Trophoblast cell (in vitro differentiated cells and primary cell): ENCODE data around the gene HGFAC.

Source experiments
- DNase-seq, 2 donors: peaks; one replicate each; pipeline ENCODE4 v3.0.0-alpha.2; 2016
- H2AFZ ChIP-seq: 2 replicates; pipeline ENCODE4 v1.6.1; 2013; ENCODE audit warnings: low read length, moderate library complexity, mild to moderate bottlenecking; ENCODE audit not compliant: insufficient read depth, poor library complexity
- H2AK5ac ChIP-seq: 2 replicates; pipeline ENCODE4 v1.6.1; 2013; ENCODE audit warnings: mild to moderate bottlenecking, low read length
- H2BK120ac ChIP-seq: 2 replicates; pipeline ENCODE4 v1.6.1; 2013; ENCODE audit warnings: low read length, mild to moderate bottlenecking, moderate library complexity; ENCODE audit not compliant: insufficient read depth, poor library complexity
- H2BK12ac ChIP-seq: 2 replicates; pipeline ENCODE4 v1.6.1; 2013; ENCODE audit warnings: mild to moderate bottlenecking, low read length, moderate library complexity
- H2BK5ac ChIP-seq: 2 replicates; pipeline ENCODE4 v1.6.1; 2013; ENCODE audit warnings: low read length, low read depth, moderate library complexity, mild to moderate bottlenecking; ENCODE audit not compliant: poor library complexity
- H3K14ac ChIP-seq: 2 replicates; pipeline ENCODE4 v1.6.1; 2013; ENCODE audit warnings: mild to moderate bottlenecking, low read length
- H3K18ac ChIP-seq: 2 replicates; pipeline ENCODE4 v1.6.1; 2013; ENCODE audit warnings: mild to moderate bottlenecking, low read length
- H3K23ac ChIP-seq: 2 replicates; pipeline ENCODE4 v1.6.1; 2013; ENCODE audit warnings: low read length
- H3K27ac ChIP-seq: 2 replicates; pipeline ENCODE4 v1.5.1; 2013; ENCODE audit warnings: low read depth, mild to moderate bottlenecking, inconsistent platforms, low read length, moderate library complexity
- H3K27me3 ChIP-seq: 2 replicates; pipeline ENCODE4 v1.6.1; 2013; ENCODE audit warnings: inconsistent platforms, mild to moderate bottlenecking, low read length, moderate library complexity; ENCODE audit not compliant: insufficient read depth
- H3K36me3 ChIP-seq, 2 experiments: 1 replicate in 1 of 2; 2 replicates in 1 of 2; pipeline ENCODE4 v1.6.1; 2013; ENCODE audit warnings: low read length in 2 of 2, mild to moderate bottlenecking in 2 of 2, moderate library complexity in 1 of 2; ENCODE audit not compliant: insufficient read depth in 2 of 2, control insufficient read depth in 1 of 2
- H3K4ac ChIP-seq: 2 replicates; pipeline ENCODE4 v1.6.1; 2013; ENCODE audit warnings: low read depth, mild to moderate bottlenecking, low read length, moderate library complexity
- H3K4me1 ChIP-seq, 2 experiments: 1 replicate in 1 of 2; 2 replicates in 1 of 2; pipeline ENCODE4 v1.6.1; 2013; ENCODE audit warnings: low read length in 2 of 2, mild to moderate bottlenecking in 2 of 2, moderate library complexity in 1 of 2; ENCODE audit not compliant: insufficient read depth in 2 of 2, control insufficient read depth in 1 of 2
- H3K4me2 ChIP-seq: 2 replicates; pipeline ENCODE4 v1.6.1; 2013; ENCODE audit warnings: inconsistent platforms, mild to moderate bottlenecking, low read length, moderate library complexity
- H3K4me3 ChIP-seq: 2 replicates; pipeline ENCODE4 v1.5.1; 2013; ENCODE audit warnings: mild to moderate bottlenecking, low read depth, low read length, inconsistent platforms
- H3K79me1 ChIP-seq: one replicate; pipeline ENCODE4 v1.6.1; 2013; ENCODE audit warnings: low read length
- H3K79me2 ChIP-seq: 2 replicates; pipeline ENCODE4 v1.6.1; 2013; ENCODE audit warnings: low read length, mild to moderate bottlenecking; ENCODE audit not compliant: control insufficient read depth, insufficient read depth, poor library complexity
- H3K9ac ChIP-seq: 2 replicates; pipeline ENCODE4 v1.6.1; 2013; ENCODE audit warnings: mild to moderate bottlenecking, low read length
- H3K9me3 ChIP-seq: 2 replicates; pipeline ENCODE4 v1.6.1; 2013; ENCODE audit warnings: low read depth, mild to moderate bottlenecking, control low read depth, inconsistent platforms, low read length; ENCODE audit not compliant: insufficient read depth
- H4K12ac ChIP-seq: 2 replicates; pipeline ENCODE4 v1.6.1; 2013; ENCODE audit warnings: low read depth, mild to moderate bottlenecking, low read length, moderate library complexity
- H4K8ac ChIP-seq: 2 replicates; pipeline ENCODE4 v1.6.1; 2013; ENCODE audit warnings: low read depth, mild to moderate bottlenecking, low read length, moderate library complexity
- H4K91ac ChIP-seq: one replicate; pipeline ENCODE4 v1.6.1; 2013; ENCODE audit warnings: low read depth, mild to moderate bottlenecking, low read length, moderate library complexity
- WGBS: extraction: QIAGEN DNeasy Blood & Tissue Kit; methylation state at CpG from one replicate; pipeline ENCODE4 v1.1.7; 2013; ENCODE audit warnings: missing lambda C conversion rate; ENCODE audit not compliant: insufficient read length, insufficient coverage; ENCODE audit errors: extremely low coverage; 5-methylcytosine and 5-hydroxymethylcytosine counted together

The HGFAC gene

DNA sequence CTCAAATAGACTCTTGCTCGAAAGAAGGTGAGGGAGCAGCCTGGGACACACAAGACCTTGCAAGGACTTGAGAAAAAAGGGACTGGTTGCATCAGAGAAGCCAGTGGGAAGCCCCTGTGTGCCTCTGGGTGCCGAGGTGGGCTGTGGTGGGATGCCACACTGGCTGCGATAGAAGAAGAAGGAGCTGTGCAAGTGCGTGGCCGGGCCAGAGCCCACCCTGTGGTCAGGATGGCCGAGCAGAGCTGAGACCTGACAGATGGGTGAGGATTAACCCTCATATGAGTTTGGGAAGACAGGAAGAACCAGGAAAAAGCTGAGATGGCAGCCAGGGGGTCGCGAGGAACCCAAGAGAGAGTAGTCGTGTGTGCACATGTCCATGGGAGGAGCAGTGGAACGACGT is 44.6 kb upstream of the HGFAC start:
- H3K9ac ChIP-seq: no peak overlapping the region
- WGBS: no CpG with 5 or more reads among the region's 11 CpGs
- H3K14ac ChIP-seq: no peak overlapping the region
- no peak overlapping the region for H2BK5ac ChIP-seq
- no peak overlapping the region for H2AK5ac ChIP-seq
- no peaks in the 10 kb centered on the region for H3K4me1 ChIP-seq
- H2BK120ac ChIP-seq: no peak overlapping the region
- no peaks in the 10 kb centered on the region for H3K79me1 ChIP-seq
- H3K79me2 ChIP-seq: no peaks in the 10 kb centered on the region
- no peak for DNase-seq
- no peak overlapping the region for H3K4ac ChIP-seq
- H3K9me3 ChIP-seq: no peaks in the 10 kb centered on the region
- H3K4me2 ChIP-seq: no peak overlapping the region
- no peaks in the 10 kb centered on the region for H3K36me3 ChIP-seq
- no peak overlapping the region for H3K4me3 ChIP-seq
- no peaks in the 10 kb centered on the region for H3K27me3 ChIP-seq
- H3K18ac ChIP-seq: no peak overlapping the region
- no peak overlapping the region for H2AFZ ChIP-seq
- H4K91ac ChIP-seq: no peak overlapping the region
- no peak overlapping the region for H4K8ac ChIP-seq
- no peak overlapping the region for H4K12ac ChIP-seq
- H3K27ac ChIP-seq: no peak overlapping the region
- no peak overlapping the region for H2BK12ac ChIP-seq
- no peak overlapping the region for H3K23ac ChIP-seq

DNA sequence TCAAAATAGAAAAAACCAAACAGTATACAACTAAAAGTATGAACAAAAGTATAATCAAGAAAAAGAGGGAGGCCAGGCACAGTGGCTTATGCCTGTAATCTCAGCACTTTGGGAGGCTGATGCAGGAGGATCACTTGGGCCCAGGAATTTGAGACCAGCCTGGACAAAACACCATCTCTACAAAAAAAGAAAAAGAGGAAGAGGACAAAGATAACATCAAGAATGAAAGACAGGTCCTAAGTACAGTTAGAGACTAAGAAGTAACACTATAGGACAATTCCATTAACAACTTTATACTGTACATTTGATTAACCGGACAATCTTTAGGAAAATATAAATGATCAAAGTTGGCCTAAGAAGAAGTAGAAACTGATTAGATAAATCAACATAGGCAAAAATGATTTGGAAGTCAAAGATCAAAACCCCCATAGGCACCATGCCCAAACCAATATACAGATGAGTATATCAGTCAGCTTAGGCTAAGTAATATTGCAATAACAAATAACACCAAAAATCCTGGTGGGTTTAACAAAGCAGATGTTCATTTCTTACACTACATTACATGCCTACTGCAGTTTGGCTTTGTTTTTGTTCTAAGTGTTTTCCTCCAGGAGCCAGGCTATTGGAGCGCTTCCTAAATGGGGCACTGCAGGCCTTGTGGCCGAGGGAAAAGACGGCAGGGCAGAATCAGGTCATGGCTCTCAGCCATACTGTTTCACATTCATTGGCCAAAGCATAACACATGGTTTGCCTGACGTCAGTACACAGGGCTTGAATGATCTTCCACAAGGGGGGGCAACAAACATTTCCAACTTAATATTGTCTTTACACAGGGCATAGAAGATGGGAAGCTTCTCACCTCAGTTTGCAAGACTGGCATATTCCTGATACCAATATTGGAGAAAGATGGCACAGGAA is 42.2 kb upstream of the HGFAC start:
- no peak for DNase-seq
- Histone ChIP-seq H2AFZ (no peak overlapping the region), H3K4ac (no peak overlapping the region), H3K4me3 (no peak overlapping the region), H3K79me2 (no peaks in the 10 kb centered on the region), H4K91ac (no peak overlapping the region), H3K23ac (no peak overlapping the region), H3K18ac (no peak overlapping the region), H3K79me1 (no peaks in the 10 kb centered on the region), H3K4me1 (no peaks in the 10 kb centered on the region), H3K27ac (no peak overlapping the region), H4K8ac (no peak overlapping the region), H3K36me3 (no peaks in the 10 kb centered on the region), H2BK120ac (no peak overlapping the region), H4K12ac (no peak overlapping the region), H3K9ac (no peak overlapping the region), H2BK12ac (no peak overlapping the region), H3K27me3 (no peaks in the 10 kb centered on the region), H3K4me2 (no peak overlapping the region), H3K14ac (no peak overlapping the region), H3K9me3 (peaks cover 6% of the 10 kb centered on the region), H2BK5ac (no peak overlapping the region), H2AK5ac (no peak overlapping the region)
- WGBS: no CpG with 5 or more reads among the region's 5 CpGs

DNA sequence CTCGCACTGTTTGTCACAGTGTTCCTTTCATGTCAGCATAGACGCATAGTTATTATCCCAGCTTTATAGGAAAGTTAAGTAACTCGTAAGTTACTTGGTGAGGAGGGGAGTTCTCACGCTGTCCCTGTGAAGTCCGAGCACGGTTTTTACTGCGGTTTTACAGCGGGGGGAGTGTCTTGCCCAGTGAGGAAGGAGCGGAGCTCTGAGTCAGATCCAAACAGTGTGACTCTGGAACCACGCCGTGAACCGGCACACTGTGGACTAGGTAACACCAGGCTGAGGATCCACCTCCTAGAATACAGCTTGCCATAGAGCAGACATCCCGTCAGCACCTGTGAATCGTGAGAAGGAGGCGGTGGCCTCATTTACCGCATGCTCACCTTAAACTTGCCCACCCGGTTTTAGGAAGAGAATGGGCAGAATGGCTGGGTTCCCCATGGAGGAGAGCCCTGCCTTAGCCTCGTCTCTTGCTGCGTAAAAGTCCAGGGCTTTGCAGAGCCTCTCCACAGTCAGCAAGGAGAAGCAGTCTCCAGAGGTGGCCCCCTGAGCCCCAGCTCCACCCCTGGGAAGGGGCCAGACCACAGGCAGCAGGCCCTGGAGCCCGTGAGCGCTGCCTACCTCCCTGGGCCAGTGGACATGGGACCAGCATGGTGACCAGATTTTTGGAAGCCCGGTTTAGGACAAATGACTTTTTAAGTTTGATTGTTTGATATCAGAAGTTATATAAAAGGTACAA is 40.2 kb upstream of the HGFAC start:
- no peak overlapping the region for H3K27ac ChIP-seq
- H4K12ac ChIP-seq: no peak overlapping the region
- H3K23ac ChIP-seq: no peak overlapping the region
- no peaks in the 10 kb centered on the region for H3K79me2 ChIP-seq
- H3K79me1 ChIP-seq: no peaks in the 10 kb centered on the region
- H3K27me3 ChIP-seq: no peaks in the 10 kb centered on the region
- H2BK120ac ChIP-seq: no peak overlapping the region
- no CpG with 5 or more reads among the region's 22 CpGs for WGBS
- H4K91ac ChIP-seq: no peak overlapping the region
- H2BK12ac ChIP-seq: no peak overlapping the region
- H3K4me1 ChIP-seq: no peaks in the 10 kb centered on the region
- H2AFZ ChIP-seq: no peak overlapping the region
- no peak overlapping the region for H3K4me2 ChIP-seq
- no peak overlapping the region for H4K8ac ChIP-seq
- no peak overlapping the region for H3K4me3 ChIP-seq
- H2BK5ac ChIP-seq: no peak overlapping the region
- no peak overlapping the region for H3K14ac ChIP-seq
- H3K36me3 ChIP-seq: no peaks in the 10 kb centered on the region
- H3K18ac ChIP-seq: no peak overlapping the region
- no peak for DNase-seq
- H3K4ac ChIP-seq: no peak overlapping the region
- no peak overlapping the region for H2AK5ac ChIP-seq
- peaks cover 7% of the 10 kb centered on the region for H3K9me3 ChIP-seq
- no peak overlapping the region for H3K9ac ChIP-seq

DNA sequence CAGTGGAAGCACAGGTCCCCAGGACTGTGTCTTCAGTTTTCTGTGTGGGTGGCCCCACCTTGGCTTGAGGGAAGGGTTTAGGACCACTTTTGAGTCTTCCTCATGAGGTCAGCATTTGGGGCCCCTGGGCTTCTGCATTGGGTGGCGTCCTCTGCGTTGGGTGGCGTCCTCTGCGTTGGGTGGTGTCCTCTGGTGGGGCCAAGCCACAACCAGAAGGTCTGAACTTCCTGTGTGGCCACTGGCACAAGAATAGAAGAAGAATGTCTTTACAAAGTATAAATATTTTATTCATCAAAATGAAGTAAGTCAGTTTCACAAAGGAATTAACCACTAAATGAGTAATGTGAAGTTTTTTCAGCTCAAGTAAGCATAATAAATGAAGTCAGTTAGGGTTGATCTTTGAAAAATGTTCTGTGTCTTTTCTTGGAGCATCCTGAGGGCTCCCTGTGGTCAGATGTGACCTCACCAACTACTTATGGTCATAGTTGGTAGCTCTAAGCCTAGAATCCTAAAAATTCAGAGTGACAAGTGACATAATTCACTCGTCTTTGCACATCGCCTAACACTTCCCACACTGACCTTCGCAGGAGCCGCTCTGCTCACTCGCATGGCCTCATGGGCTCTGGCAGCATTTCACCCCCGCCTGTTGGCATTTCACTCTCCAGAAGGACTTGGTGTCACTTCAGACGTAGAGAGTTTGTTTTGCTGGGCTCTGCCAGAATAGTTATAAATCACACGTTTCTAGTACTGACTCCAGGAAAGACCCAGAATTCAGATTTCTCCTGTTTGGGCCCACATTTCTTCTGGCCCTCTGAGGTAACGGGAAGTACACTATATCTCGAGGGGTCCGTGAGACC is 39.0 kb upstream of the HGFAC start:
- H3K9me3 ChIP-seq: peaks cover 7% of the 10 kb centered on the region

More for the DNA sequence above, 39.0 kb upstream of the HGFAC start:
- Histone ChIP-seq H3K79me1 (no peaks in the 10 kb centered on the region), H3K23ac (no peak overlapping the region), H3K36me3 (no peaks in the 10 kb centered on the region), H3K4me3 (no peak overlapping the region), H2AFZ (no peak overlapping the region), H4K8ac (no peak overlapping the region), H3K4me1 (no peaks in the 10 kb centered on the region), H3K27me3 (no peaks in the 10 kb centered on the region), H3K27ac (no peak overlapping the region), H2AK5ac (no peak overlapping the region), H3K9ac (no peak overlapping the region), H3K79me2 (no peaks in the 10 kb centered on the region), H2BK12ac (no peak overlapping the region), H2BK5ac (no peak overlapping the region), H2BK120ac (no peak overlapping the region), H3K4ac (no peak overlapping the region), H3K18ac (no peak overlapping the region), H4K91ac (no peak overlapping the region), H3K4me2 (no peak overlapping the region), H3K14ac (no peak overlapping the region), H4K12ac (no peak overlapping the region)
- no peak for DNase-seq
- no CpG with 5 or more reads among the region's 15 CpGs for WGBS
